AG20443 (cell line): ENCODE results near the gene TBC1D22A.
A peak's percentile ranks its signal among the peaks of the same experiment; 100 is the strongest.

Source experiments
- DNase-seq: peaks from one replicate; pipeline ENCODE4 v3.0.0; 2012; ENCODE audit warnings: low spot score, mixed read lengths

Gene TBC1D22A

DNA sequence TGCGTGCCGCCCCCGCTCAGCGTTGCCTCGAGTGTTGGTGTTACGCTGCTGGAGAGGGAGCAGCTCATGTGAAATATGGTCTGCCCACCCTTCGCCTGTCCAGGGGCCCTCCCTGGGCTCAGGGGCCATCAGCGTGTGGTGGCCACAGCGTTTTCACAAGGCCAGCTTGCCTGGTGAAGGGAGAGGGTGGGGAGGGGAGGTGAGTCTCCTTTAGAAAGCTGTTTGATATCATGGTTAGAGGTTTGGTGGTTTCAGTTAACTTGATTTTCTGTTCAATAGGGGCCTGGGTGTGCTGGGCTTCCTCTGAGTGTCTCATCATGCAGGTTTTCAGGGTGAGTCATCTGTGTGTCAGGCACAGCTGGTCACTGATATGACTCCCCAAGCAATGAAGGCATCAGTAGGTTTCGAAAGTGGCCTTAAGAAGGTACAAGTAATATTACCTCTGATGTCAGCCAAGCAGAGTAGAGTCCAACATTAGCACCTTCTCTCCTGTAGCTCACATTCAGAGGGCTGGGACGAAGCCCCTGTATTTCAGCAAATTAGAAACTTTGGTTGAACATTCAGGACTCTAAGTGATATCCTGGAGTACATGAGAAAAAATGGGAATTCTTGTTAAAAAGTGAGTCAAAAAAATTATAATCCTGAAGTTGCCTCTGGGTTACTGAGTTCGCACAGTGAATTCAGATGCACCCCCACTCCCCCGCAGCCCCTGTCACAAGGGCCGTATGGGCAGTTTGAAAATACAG lies 172.5 kb downstream of the TBC1D22A start:
- peak; percentile 88 for DNase-seq

- no peak for DNase-seq
Measured at GRCh38 chr22:46935506-46936377, 173.3 kb downstream of the TBC1D22A start.

GRCh38 chr22:46936378-46936903 lies 174.0 kb downstream of the TBC1D22A start:
- DNase-seq: peak; percentile 35

- DNase-seq: no peak
Measured at GRCh38 chr22:46937185-46937584, 174.7 kb downstream of the TBC1D22A start.

DNA sequence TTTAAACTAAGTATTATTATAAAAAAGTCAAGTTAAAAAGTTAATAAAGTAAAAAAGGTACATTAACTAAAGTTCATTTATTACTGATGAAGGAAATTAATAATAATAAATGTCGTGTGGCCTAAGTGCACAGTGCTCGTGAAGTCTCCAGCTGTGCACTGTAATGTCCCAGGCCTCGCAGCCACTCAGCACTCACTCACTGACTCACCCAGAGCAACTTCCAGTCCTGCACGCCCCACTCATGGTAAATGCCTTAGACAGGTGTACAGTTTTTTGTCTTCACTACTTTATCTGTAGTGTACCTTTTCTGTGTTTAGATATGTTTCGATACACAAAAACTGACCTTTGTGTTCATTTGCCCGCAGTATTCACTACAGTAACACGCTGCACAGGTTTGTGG lies 175.5 kb downstream of the TBC1D22A start:
- DNase-seq: no peak

- no peak for DNase-seq
Measured at GRCh38 chr22:46941968-46942798, 179.7 kb downstream of the TBC1D22A start.

DNA sequence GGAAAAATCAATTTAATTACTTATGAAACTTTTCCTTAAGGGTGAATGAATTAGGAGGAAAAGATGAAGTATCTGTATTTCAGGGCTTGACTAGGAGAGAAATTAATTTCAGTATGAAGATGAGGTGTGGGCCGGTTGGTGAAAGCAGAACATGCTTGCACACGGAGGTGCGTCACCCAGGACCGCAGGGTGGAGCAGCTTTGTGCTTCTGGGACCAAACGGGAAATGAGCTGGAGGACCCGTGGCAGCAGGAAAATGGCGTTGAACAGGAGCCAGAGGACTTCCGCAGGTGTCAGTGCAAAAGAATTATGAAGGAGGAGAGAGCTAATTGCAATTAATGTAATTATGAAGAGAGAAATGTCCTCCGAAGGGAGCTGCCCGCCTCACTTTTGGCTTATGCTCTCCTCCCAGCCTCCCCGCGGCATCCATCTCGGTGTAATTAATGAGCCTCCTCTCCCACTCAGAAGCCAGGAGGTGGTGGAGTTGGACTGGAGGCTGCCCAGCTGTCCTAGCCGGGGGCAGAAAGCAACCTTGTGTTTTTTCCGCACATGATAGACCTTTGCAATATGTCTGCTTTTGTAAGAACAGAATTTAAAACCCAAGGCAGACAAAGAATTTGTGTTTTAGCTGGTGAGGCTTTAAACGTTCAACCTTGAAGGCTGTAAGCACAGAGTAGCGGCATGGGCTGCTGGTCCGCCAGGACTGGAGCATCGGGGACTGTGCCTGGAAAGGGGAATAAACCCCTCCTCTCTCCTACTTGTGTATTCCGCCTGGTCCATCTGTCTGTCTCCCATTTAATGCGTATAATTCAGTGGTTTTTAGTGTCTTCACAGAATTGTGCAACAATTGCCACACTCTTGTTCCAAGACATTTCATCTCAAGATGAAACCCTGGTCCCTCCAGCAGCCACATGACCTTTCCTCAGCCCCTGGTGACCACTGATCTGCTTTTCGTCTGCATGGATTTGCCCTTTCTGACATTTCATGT lies 180.6 kb downstream of the TBC1D22A start:
- DNase-seq: no peak

DNA sequence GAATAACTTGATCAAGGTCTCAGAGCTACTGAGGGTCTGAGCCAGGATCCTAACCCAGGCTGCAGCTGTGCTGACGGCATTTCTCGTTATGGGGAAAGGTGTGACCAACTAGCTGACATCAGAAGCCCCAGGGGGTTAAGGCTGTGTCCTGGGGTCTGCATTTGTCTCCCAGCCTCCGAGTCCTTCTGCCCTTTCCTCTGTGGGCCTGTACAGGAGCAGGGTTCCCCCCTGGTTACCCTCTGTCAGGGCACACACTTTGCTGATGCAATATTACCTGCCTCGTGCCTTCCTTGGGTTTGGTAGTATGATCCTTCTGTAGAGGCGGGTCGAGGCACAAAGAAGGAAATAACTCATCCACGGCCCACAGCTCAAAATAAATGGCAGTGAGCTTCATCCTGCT lies 183.0 kb downstream of the TBC1D22A start:
- DNase-seq: no peak

- no peak for DNase-seq
Measured at GRCh38 chr22:46946383-46946962, 184.0 kb downstream of the TBC1D22A start.

DNA sequence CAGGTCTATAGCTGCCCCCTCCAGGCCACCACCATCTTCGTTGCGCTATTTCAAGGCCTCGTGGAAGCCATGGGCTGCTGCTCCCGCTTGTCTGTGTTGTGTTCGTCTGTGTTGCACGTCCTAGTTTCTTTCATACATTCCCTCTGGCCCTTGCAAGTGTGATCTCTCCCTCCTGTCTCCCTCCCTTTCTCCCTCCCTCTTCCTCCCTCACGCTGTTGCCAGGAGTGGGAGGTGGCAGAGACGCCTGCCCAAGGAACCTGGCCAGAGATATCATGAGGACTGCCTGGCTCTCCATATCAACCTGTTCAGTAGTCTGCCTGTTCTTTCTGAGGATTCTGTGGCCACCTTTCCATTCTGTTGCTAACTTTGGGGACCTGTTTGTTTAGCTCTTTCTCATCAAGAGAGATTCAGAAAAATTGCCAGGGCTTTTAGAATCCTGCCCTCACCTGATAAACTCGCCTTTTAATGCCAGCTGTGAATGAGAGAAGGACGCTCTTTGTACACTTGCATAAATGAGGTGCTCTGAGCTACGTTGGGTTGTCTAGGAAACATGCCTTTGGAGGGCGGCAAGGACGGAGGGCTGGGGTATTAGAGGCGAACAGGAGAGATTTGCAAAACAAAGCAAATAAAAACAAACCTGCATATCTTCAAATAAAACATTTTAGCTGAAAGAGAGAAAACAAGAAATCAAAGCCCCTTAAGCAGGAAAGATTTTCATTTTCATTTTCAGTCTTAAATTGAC lies 185.2 kb downstream of the TBC1D22A start:
- DNase-seq: no peak

- no peak for DNase-seq
Measured at GRCh38 chr22:46948411-46949144, 186.1 kb downstream of the TBC1D22A start.

- DNase-seq: no peak
Measured at GRCh38 chr22:46951350-46951749, 188.9 kb downstream of the TBC1D22A start.

DNA sequence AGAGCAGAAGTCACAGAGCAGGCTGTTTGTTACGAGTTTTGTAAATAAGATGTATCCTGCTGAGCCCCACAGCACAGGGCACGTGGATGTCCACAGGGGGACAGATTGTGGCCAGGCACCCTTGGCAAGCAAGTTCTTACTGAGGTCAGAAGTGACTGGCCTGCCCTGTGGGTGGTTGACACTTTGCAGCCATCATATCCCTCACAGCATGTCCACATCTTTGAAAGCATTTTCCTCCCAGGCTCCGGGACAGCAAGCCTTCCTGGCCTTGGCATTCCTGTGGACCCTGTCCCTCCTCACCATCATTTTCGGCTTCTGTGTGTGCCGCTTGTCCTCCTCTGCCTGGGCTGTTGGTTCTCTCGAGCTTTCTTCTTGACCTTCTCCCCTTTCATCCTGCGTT lies 189.5 kb downstream of the TBC1D22A start:
- no peak for DNase-seq

DNA sequence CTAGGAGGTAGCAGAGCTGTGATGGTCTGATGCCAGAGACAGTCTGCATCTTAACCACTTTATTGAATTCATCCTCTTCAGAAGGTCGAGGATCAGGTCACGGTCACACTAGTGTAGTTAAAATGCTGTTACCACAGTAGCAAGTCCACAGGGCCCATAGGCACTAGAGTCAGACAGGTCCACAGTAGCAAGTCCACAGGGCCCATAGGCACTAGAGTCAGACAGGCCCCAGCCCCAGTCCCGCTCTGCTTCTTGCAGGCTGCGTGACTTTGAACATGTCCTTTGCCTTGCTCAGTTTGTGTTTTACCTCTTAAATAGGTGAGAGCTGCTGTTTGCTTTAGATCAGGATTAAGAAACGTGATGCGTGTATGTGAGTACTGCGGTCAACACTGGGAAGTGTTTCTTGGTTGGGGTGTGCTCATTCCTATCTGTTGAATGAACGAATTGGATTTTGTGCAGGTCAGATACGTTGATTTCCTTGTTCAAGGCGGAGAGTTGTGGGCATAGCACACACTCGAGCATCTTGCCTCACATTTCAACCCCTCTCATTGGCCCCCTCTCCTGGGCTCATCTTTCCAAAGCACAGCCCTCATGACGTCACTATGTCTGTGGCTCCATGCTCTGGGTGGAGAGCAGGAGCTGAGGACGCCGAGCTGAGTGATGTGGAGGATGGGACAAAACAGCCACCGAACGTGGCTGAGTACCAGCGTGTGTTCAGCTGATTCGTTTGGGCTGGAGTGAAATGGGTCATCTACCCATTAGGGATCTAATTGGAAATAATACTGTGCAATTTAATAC lies 191.7 kb downstream of the TBC1D22A start:
- no peak for DNase-seq

GRCh38 chr22:46954781-46955180 lies 192.3 kb downstream of the TBC1D22A start:
- no peak for DNase-seq

DNA sequence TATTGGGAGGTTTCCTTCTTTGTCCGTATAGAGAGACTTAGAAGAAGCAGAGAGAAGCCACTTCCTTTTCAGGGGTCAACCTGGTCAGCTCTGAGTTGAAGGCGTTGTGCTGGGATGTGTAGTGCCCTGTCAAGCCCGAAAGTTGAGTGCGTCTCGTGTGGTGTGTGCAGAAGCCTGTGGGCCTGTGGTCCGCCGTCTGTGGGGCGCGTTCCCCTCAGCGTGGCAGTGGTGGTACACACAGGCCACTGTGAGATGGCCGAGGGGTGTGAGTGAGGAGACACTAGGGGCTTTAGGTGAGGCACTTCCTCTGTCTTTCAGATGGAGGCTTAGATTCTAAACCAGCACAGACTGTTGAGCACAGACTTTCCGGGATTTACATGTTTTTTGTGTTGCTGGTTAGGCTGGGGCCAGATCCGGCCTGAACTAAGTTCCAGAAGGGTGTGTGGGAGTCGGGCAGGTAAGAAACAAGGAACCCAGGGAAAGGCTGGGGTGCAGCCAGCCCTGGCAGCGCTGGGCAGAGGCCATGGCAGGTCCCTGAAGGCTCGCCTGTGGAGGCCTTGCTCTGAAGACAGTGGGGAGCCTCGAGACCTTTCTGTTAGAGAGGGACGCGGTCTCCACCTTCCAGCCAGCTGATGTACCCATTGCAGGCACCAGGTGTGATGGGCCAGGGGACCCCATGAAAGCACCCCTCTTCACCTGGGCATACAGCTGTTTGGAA lies 194.2 kb downstream of the TBC1D22A start:
- DNase-seq: no peak

DNA sequence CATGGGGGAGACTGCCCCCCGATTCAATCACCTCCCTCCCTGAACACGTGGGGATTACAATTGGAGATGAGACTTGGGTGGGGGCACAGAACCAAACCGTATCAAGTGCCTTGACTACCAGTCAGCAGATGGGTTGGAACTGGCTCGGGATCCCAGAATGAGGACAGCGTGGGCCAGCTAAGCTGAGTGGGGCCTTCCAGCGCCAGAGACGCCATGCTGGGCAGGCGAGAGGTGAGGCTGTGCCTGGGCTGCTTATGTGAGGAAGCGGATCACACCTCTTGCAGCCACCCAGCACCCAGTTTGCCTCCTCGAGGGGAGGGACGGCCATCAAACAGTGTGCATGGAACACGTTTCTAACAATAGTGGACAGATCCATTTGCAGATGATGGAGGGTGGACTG lies 195.1 kb downstream of the TBC1D22A start:
- DNase-seq: no peak

- DNase-seq: no peak
Measured at GRCh38 chr22:46958191-46958590, 195.7 kb downstream of the TBC1D22A start.
